HCT116 (cell line): Measurements from ENCODE around the gene PDILT. TPM values are rescaled to one million over a fixed set of nuclear protein-coding genes. Genes with fewer than 3 reads are reported as not detected.
"Not testable (repeated sequence)": the region's sequence is repeated elsewhere in the genome, so short reads cannot be mapped to it uniquely, and the experiment has no call there.

Source experiments
- ATAC-seq: fragments of 200-7000 bp; cut with Tn5 transposase; 2 replicates; pipeline ENCODE4 v1.9.1; 2020; ENCODE audit warnings: mild to moderate bottlenecking, moderate library complexity
- BruUV-seq: library from RNA; stranded (reverse); fragments of 400-500 nt; replicated peaks from 2 replicates; lab custom pipeline; 2021; lab: Mats Ljungman, UMichigan
- CTCF ChIA-PET: fragments of 300-600 bp; sonication (Branson Sonifier 250); formaldehyde crosslinking; loops from one replicate; lab custom pipeline; 2021; ENCODE audit warnings: antibody characterized with exemption; lab: Charles Lee
- POLR2A ChIA-PET: fragments of 300-600, 350-600 bp; sonication (Branson Sonifier 250); formaldehyde crosslinking; loops from one replicate; lab custom pipeline; 2021; ENCODE audit warnings: antibody characterized with exemption; lab: Charles Lee
- RAD21 ChIA-PET, 2 experiments: fragments of 300-600 bp; sonication (Branson Sonifier 250); formaldehyde crosslinking; loops; one replicate each; lab custom pipeline; 2023; ENCODE audit warnings: low total read pairs in 2 of 2; ENCODE audit not compliant: uncharacterized antibody in 2 of 2, unreplicated experiment in 2 of 2, low non-redundant PET in 1 of 2; lab: Charles Lee
- DNase-seq: peaks from one replicate; pipeline ENCODE4 v3.0.0-alpha.2; 2010; ENCODE audit warnings: low read depth, low spot score
- H2AFZ ChIP-seq: fragments of 200-600 bp; shearing (Covaris generic), sonication (generic); 2 replicates; pipeline ENCODE4 v1.6.1; 2017; ENCODE audit warnings: low read depth, mixed run types, mixed read lengths, antibody characterized with exemption, low read length; ENCODE audit not compliant: poor library complexity, severe bottlenecking
- H3K27ac ChIP-seq: 2 replicates; pipeline ENCODE4 v1.5.1; 2012; ENCODE audit warnings: low read depth, low read length
- H3K27me3 ChIP-seq: fragments of 200-600 bp; sonication (generic); 2 replicates; pipeline ENCODE4 v1.6.1; 2016; ENCODE audit warnings: mixed run types, low read length, mixed read lengths; ENCODE audit not compliant: insufficient read depth
- H3K36me3 ChIP-seq, 2 experiments: fragments of 200-500 bp in 1 of 2; fragments of 200-600 bp in 1 of 2; sonication (Bioruptor generic) in 1 of 2; sonication (generic) in 1 of 2; 2 replicates each; pipeline versions ENCODE4 v1.5.1 to v1.6.1; 2014 to 2016; ENCODE audit warnings: low read length in 2 of 2, inconsistent platforms in 1 of 2, mixed read lengths in 1 of 2, mixed run types in 1 of 2; ENCODE audit not compliant: insufficient read depth in 2 of 2, control insufficient read depth in 1 of 2
- H3K4me1 ChIP-seq, 2 experiments: fragments of 200-600 bp in 1 of 2; sonication (generic) in 1 of 2; 2 replicates each; pipeline versions ENCODE4 v1.5.1 to v1.6.1; 2012 to 2017; ENCODE audit warnings: low read length in 2 of 2, inconsistent platforms in 1 of 2, mild to moderate bottlenecking in 1 of 2, mixed read lengths in 1 of 2, mixed run types in 1 of 2, moderate library complexity in 1 of 2; ENCODE audit not compliant: insufficient read depth in 2 of 2, control insufficient read depth in 1 of 2
- H3K4me2 ChIP-seq: fragments of 200-600 bp; sonication (generic); 2 replicates; pipeline ENCODE4 v1.6.1; 2017; ENCODE audit warnings: mixed run types, low read length, mixed read lengths
- H3K4me3 ChIP-seq, 2 experiments: fragments of 200-600 bp in 1 of 2; sonication (generic) in 1 of 2; replicated peaks in 1 of 2; 2 replicates each; pipeline ENCODE4 v1.5.1; 2011 to 2016; ENCODE audit warnings: low read length in 2 of 2, control low read depth in 1 of 2, low read depth in 1 of 2, mild to moderate bottlenecking in 1 of 2, mixed read lengths in 1 of 2, mixed run types in 1 of 2
- H3K79me2 ChIP-seq: fragments of 200-600 bp; sonication (generic); 2 replicates; pipeline ENCODE4 v1.6.1; 2017; ENCODE audit warnings: mild to moderate bottlenecking, mixed run types, low read length, moderate library complexity, mixed read lengths; ENCODE audit not compliant: insufficient read depth
- H3K9ac ChIP-seq: fragments of 200-600 bp; sonication (generic); 2 replicates; pipeline ENCODE4 v1.6.1; 2016; ENCODE audit warnings: low read length, mixed read lengths
- H3K9me2 ChIP-seq: fragments of 200-600 bp; sonication (generic), shearing (Covaris generic); 2 replicates; pipeline ENCODE4 v1.6.1; 2017; ENCODE audit warnings: mixed run types, mild to moderate bottlenecking, moderate library complexity; ENCODE audit not compliant: insufficient read depth
- H3K9me3 ChIP-seq, 2 experiments: fragments of 200-500 bp in 1 of 2; fragments of 200-600 bp in 1 of 2; sonication (Bioruptor generic) in 1 of 2; sonication (generic) in 1 of 2; 2 replicates each; pipeline ENCODE4 v1.6.1; 2014 to 2017; ENCODE audit warnings: low read length in 2 of 2, mixed read lengths in 2 of 2, inconsistent platforms in 1 of 2, low read depth in 1 of 2, mild to moderate bottlenecking in 1 of 2, mixed run types in 1 of 2, moderate library complexity in 1 of 2; ENCODE audit not compliant: control insufficient read depth in 1 of 2, insufficient read depth in 1 of 2
- H4K20me1 ChIP-seq: fragments of 200-600 bp; sonication (generic), shearing (Covaris generic); 2 replicates; pipeline ENCODE4 v1.6.1; 2017; ENCODE audit warnings: mixed run types, mild to moderate bottlenecking, moderate library complexity; ENCODE audit not compliant: insufficient read depth
- intact Hi-C: fragments of 100-400 bp; cut with micrococcal nuclease; formaldehyde crosslinking; loops from 2 replicates; pipeline ENCODE4 v1.10.0; 2022
- total RNA-seq: library from RNA; stranded (reverse); gene quantifications from one replicate; pipeline ENCODE4 v1.2.1, GENCODE V29; 2021; ENCODE audit not compliant: unreplicated experiment

The PDILT gene
- total RNA-seq, 1 experiment from 2014 or later = not detected

DNA sequence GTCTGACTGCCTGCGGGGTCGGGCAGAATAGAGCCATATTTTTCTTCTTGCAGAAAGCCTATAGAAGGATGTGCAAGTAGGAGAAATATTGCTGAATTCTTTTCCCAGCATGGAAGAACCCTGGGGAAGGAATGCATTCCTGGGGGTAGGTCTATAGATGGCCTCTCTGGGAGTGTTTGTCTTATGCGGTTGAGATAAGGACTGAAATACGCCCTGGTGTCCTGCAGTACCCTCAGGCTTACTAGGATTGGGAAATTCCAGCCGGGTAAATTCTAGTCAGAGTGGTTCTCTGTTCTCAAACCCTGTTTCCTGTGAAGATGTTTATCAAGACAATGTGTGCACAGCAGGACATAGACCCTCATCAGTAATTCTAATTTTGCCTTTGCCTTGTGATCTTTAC, 49.1 kb upstream of the PDILT start:
- H2AFZ ChIP-seq, RAD21 ChIA-PET, H3K9ac ChIP-seq, POLR2A ChIA-PET, ATAC-seq, H3K9me3 ChIP-seq, H3K27me3 ChIP-seq, H3K4me2 ChIP-seq, H4K20me1 ChIP-seq, H3K79me2 ChIP-seq, H3K9me2 ChIP-seq, H3K4me3 ChIP-seq, BruUV-seq, DNase-seq, CTCF ChIA-PET, H3K4me1 ChIP-seq, H3K36me3 ChIP-seq, intact Hi-C loops, H3K27ac ChIP-seq: not testable (repeated sequence)

DNA sequence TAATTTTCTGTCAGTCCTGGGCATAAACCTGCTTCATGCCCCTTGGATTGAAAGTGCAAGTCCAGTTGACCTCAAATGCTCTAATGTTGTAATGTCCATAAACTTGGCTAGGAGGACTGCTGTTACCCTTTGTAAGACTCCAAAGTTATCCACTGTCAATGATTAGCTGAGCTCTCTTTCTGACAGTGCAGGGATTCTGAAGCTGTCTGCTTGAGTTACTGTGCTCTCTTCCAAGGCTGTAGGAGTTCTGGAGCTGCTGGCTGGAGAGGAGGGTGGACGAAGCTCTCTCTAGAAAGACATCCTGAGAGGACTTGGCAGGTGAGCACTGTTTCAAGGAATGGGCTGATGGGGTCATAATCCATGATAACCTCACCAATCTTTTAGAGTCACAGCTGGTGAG, 46.8 kb upstream of the PDILT start, which contains the start of gene ACSM2A:
Gene ACSM2A (plus strand): TSS at position 158 of the 400 bp plus-strand sequence. CDS start 8,594 bp downstream, outside the sequence.
- H3K4me2 ChIP-seq, H3K27ac ChIP-seq, H3K9ac ChIP-seq, POLR2A ChIA-PET, intact Hi-C loops, ATAC-seq, H3K79me2 ChIP-seq, H3K4me3 ChIP-seq, H2AFZ ChIP-seq, H3K4me1 ChIP-seq, CTCF ChIA-PET, H3K27me3 ChIP-seq, H3K9me2 ChIP-seq, DNase-seq, RAD21 ChIA-PET, H4K20me1 ChIP-seq, BruUV-seq, H3K9me3 ChIP-seq, H3K36me3 ChIP-seq: not testable (repeated sequence)

DNA sequence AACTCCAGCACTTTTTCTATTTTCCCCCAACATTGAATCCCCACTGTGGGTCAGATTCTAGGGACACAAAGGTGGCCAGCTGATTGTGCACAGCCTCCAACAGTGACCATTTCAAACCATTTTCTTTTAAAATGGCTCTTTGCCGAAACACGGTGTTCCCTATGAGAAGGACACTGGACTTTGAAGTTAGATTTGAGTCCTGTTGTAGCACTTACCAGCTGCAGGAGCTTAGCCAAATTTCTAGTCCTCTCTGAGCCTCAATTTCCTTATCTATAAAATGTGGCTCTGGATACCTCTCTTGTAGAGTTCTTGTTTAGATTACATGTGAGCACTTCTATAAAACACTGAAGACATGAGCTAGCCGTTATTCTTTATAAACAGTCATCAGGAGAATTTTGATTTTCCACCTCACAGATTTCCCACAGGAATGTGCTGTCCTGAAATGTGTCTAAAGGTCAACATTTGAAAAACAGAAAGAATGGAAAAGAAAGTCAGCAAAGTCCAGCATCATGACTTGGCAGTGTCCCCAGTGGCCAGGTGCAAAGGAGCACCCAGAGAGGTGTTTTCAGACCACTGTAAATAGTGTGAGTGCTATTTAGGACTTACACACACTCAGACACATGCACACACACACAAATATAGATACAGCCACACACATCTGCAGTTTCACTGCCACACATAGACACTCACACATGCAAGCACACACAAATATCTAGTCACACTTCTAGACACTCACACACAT, 42.3 kb upstream of the PDILT start:
- RAD21 ChIA-PET, H3K4me1 ChIP-seq, H3K27me3 ChIP-seq, H3K9me2 ChIP-seq, POLR2A ChIA-PET, ATAC-seq, H4K20me1 ChIP-seq, H3K4me3 ChIP-seq, intact Hi-C loops, H3K4me2 ChIP-seq, H3K9me3 ChIP-seq, H3K79me2 ChIP-seq, CTCF ChIA-PET, H3K36me3 ChIP-seq, H3K9ac ChIP-seq, H2AFZ ChIP-seq, BruUV-seq, DNase-seq, H3K27ac ChIP-seq: not testable (repeated sequence)

DNA sequence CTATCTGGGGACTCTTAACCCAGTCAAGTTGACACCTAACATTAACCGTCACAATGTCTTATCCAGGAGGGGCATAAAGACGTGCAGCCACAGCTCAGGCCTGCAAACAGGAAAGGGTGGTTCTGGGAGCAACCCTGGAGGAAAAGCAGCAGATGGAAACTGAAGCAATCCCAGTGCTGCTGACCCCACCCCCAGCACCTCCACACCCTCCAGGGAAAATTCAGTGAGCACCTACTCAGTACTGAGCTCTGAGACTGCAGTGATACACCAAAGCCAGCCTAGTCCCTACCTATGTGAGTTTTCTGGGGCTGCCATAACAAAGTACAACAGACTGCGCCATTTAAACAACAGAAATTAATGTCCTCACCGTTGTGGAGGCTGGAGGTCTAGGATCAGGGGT, 37.3 kb upstream of the PDILT start:
- H3K4me1 ChIP-seq, H3K36me3 ChIP-seq, H3K9me3 ChIP-seq, H3K4me2 ChIP-seq, H2AFZ ChIP-seq, H3K27ac ChIP-seq, ATAC-seq, H3K27me3 ChIP-seq, H3K9ac ChIP-seq, H3K4me3 ChIP-seq, POLR2A ChIA-PET, H4K20me1 ChIP-seq, BruUV-seq, CTCF ChIA-PET, intact Hi-C loops, DNase-seq, RAD21 ChIA-PET, H3K9me2 ChIP-seq, H3K79me2 ChIP-seq: not testable (repeated sequence)
